ENCODE measurements around the gene FAM83G. TPM values are rescaled to one million over a fixed set of nuclear protein-coding genes. Genes with fewer than 3 reads are reported as not detected.

The FAM83G gene
- total and polyA plus RNA-seq, 4 donors = 2.2 to 11.9 (median 7.5) TPM

- no peak overlapping the region for H3K9ac ChIP-seq (ENCODE audit: insufficient read depth in 1 of 2, low read length in 2 of 2)
- DNase-seq = no peak
- TF ChIP-seq CTCF (IDR thresholded peaks at IDR 0.05; ENCODE audit: control extremely low read depth, extremely low read depth) = no peak
- no peak overlapping the region for H3K27ac ChIP-seq (ENCODE audit: low read depth in 1 of 2, low read length in 1 of 2)
- ATAC-seq (ENCODE audit: insufficient read depth, low FRiP score) = no peak
- 94% methylated on average over 22 of the region's 22 CpGs for WGBS, 2 donors
- peaks cover 0 to 7% (median 0%) of the 10 kb centered on the region in 5 donors for H3K4me1 ChIP-seq (ENCODE audit: control insufficient read depth in 5 of 5, insufficient read depth in 5 of 5, low read length in 5 of 5)
- peaks cover 0 to 3% (median 0%) of the 10 kb centered on the region in 3 donors for H3K27me3 ChIP-seq (ENCODE audit: control insufficient read depth in 3 of 3, insufficient read depth in 3 of 3, low read length in 2 of 3)
- no peak overlapping the region for H3K4me3 ChIP-seq
- no peaks in the 10 kb centered on the region for H3K36me3 ChIP-seq (ENCODE audit: control insufficient read depth in 4 of 4, insufficient read depth in 4 of 4, low read length in 4 of 4)
- no peaks in the 10 kb centered on the region for H3K9me3 ChIP-seq (ENCODE audit: control insufficient read depth in 4 of 4, insufficient read depth in 3 of 4, low read length in 3 of 4)
Observed at GRCh38 chr17:19012171-19013080, 7.9 kb upstream of the FAM83G start.

- WGBS, 2 donors = 81 to 83% methylated on average over 6 of the region's 6 CpGs
- H3K36me3 ChIP-seq (ENCODE audit: control insufficient read depth in 4 of 4, insufficient read depth in 4 of 4, low read length in 4 of 4) = no peaks in the 10 kb centered on the region
- H3K9ac ChIP-seq (ENCODE audit: insufficient read depth in 1 of 2, low read length in 2 of 2) = no peak overlapping the region
- peaks cover 0 to 3% (median 0%) of the 10 kb centered on the region in 3 donors for H3K27me3 ChIP-seq (ENCODE audit: control insufficient read depth in 3 of 3, insufficient read depth in 3 of 3, low read length in 2 of 3)
- no peak for TF ChIP-seq CTCF (IDR thresholded peaks at IDR 0.05; ENCODE audit: control extremely low read depth, extremely low read depth)
- H3K4me1 ChIP-seq (ENCODE audit: control insufficient read depth in 5 of 5, insufficient read depth in 5 of 5, low read length in 5 of 5) = peaks cover 0 to under 1% (median 0%) of the 10 kb centered on the region in 5 donors
- no peaks in the 10 kb centered on the region for H3K9me3 ChIP-seq (ENCODE audit: control insufficient read depth in 4 of 4, insufficient read depth in 3 of 4, low read length in 3 of 4)
- ATAC-seq (ENCODE audit: insufficient read depth, low FRiP score) (no peak), DNase-seq (no peak)
- H3K27ac ChIP-seq (ENCODE audit: low read depth in 1 of 2, low read length in 1 of 2) = no peak overlapping the region
- no peak overlapping the region for H3K4me3 ChIP-seq
Observed at GRCh38 chr17:19011581-19011980, 7.0 kb upstream of the FAM83G start.

- DNase-seq (no peak), ATAC-seq (ENCODE audit: insufficient read depth, low FRiP score) (no peak)
- H3K27ac ChIP-seq (ENCODE audit: low read depth in 1 of 2, low read length in 1 of 2) = no peak overlapping the region
- no peak overlapping the region for H3K9ac ChIP-seq (ENCODE audit: insufficient read depth in 1 of 2, low read length in 2 of 2)
- WGBS, 2 donors = 58 to 78% methylated on average over 11 of the region's 11 CpGs
- TF ChIP-seq CTCF (IDR thresholded peaks at IDR 0.05; ENCODE audit: control extremely low read depth, extremely low read depth) = no peak
- peaks cover 0 to 3% (median 0%) of the 10 kb centered on the region in 3 donors for H3K27me3 ChIP-seq (ENCODE audit: control insufficient read depth in 3 of 3, insufficient read depth in 3 of 3, low read length in 2 of 3)
- H3K36me3 ChIP-seq (ENCODE audit: control insufficient read depth in 4 of 4, insufficient read depth in 4 of 4, low read length in 4 of 4) = no peaks in the 10 kb centered on the region
- no peaks in the 10 kb centered on the region for H3K4me1 ChIP-seq (ENCODE audit: control insufficient read depth in 5 of 5, insufficient read depth in 5 of 5, low read length in 5 of 5)
- H3K9me3 ChIP-seq (ENCODE audit: control insufficient read depth in 4 of 4, insufficient read depth in 3 of 4, low read length in 3 of 4) = no peaks in the 10 kb centered on the region
- no peak overlapping the region for H3K4me3 ChIP-seq
Observed at GRCh38 chr17:19010729-19011505, 6.4 kb upstream of the FAM83G start.
